WERI-Rb-1 (cell line): ENCODE results near the gene EFCAB11.

ENCODE experiments used
- DNase-seq: peaks from one replicate; pipeline ENCODE4 v3.0.0-alpha.2; 2020
- H3K27ac ChIP-seq: fragments of 250-450 bp; sonication (Bioruptor Pico); 2 replicates; pipeline ENCODE4 v1.5.1; 2020; ENCODE audit warnings: mild to moderate bottlenecking, moderate library complexity
- H3K27me3 ChIP-seq: fragments of 250-450 bp; sonication (Bioruptor Pico); 2 replicates; pipeline ENCODE4 v1.5.1; 2021; ENCODE audit warnings: mild to moderate bottlenecking, low read depth, moderate library complexity; ENCODE audit not compliant: insufficient read depth, severe bottlenecking
- H3K36me3 ChIP-seq: fragments of 250-450 bp; sonication (Bioruptor Pico); 2 replicates; pipeline ENCODE4 v1.5.1; 2020; ENCODE audit warnings: mild to moderate bottlenecking, moderate library complexity
- H3K4me3 ChIP-seq: 2 replicates; pipeline ENCODE4 v1.5.1; 2011; ENCODE audit warnings: low read depth, mild to moderate bottlenecking, control low read depth, low read length
- H3K9me3 ChIP-seq: fragments of 250-450 bp; sonication (Bioruptor Pico); 2 replicates; pipeline ENCODE4 v1.5.1; 2021; ENCODE audit warnings: mild to moderate bottlenecking, moderate library complexity; ENCODE audit not compliant: severe bottlenecking
- TF ChIP-seq, protein P1 (sequence below): IDR thresholded peaks from 2 replicates; pipeline ENCODE4 v1.5.1; 2011; ENCODE audit warnings: low read depth, mild to moderate bottlenecking, control low read depth, inconsistent platforms, low read length

EFCAB11 gene

DNA sequence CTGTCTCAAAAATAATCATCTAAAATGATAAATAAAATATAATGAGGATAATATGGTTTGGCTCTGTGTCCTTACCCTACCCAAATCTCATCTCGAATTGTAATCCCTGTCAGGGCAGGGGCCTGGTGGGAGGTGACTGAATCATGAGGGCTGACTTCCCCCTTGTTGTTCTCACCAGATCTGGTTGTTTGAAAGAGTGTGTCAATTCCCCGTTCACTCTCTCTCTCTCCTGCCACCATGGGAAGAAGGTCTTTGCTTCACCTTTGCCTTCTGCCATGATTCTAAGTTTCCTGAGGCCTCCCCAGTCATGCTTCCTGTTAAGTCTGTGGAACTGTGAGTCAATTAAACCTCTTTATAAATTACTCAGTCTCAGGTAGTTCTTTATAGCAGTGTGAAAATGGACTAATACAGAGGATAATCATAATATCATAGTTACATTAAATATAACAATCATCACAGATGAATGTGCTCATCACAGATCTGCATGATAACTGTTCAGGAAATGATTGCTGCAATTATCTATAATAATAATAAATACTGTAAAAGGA lies 12.6 kb downstream of the EFCAB11 start:
- no peaks in the 10 kb centered on the region for H3K9me3 ChIP-seq
- no peak overlapping the region for H3K4me3 ChIP-seq
- H3K27me3 ChIP-seq: no peaks in the 10 kb centered on the region

DNA sequence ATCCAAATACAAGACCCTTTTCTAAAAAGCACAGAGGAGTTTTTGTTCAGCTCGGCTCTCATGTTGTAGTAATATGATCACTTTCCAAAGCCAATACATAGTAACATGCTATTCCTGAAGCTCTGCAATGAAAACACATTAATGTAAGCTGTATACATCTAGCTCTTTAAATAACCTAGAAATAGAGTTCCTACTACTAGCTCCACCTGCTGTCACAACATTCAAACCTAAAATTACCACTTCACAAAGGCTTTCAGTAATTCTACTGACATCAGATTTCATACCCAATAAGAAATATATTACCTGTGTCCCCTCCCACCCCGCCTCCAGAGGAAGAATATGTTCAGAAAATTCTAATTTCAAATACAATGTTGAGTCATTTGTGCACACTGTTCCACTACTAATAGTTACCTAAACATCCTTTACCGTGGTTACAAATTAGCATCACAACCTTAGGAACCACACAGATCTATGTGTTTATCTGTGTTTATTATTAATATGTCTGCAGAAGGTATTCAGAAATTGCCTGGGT lies 17.8 kb downstream of the EFCAB11 start:
- DNase-seq: no peak
- Histone ChIP-seq H3K9me3 (no peaks in the 10 kb centered on the region), H3K27me3 (no peaks in the 10 kb centered on the region), H3K4me3 (no peak overlapping the region), H3K27ac (no peak overlapping the region), H3K36me3 (no peaks in the 10 kb centered on the region)
- TF ChIP-seq, protein P1, sequence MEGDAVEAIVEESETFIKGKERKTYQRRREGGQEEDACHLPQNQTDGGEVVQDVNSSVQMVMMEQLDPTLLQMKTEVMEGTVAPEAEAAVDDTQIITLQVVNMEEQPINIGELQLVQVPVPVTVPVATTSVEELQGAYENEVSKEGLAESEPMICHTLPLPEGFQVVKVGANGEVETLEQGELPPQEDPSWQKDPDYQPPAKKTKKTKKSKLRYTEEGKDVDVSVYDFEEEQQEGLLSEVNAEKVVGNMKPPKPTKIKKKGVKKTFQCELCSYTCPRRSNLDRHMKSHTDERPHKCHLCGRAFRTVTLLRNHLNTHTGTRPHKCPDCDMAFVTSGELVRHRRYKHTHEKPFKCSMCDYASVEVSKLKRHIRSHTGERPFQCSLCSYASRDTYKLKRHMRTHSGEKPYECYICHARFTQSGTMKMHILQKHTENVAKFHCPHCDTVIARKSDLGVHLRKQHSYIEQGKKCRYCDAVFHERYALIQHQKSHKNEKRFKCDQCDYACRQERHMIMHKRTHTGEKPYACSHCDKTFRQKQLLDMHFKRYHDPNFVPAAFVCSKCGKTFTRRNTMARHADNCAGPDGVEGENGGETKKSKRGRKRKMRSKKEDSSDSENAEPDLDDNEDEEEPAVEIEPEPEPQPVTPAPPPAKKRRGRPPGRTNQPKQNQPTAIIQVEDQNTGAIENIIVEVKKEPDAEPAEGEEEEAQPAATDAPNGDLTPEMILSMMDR: no peak

More for the DNA sequence above, 12.6 kb downstream of the EFCAB11 start:
- TF ChIP-seq, protein P1: no peak
- Histone ChIP-seq H3K27ac (no peak overlapping the region), H3K36me3 (no peaks in the 10 kb centered on the region; the same call in 1 of the 2 replicates)
- DNase-seq: no peak

DNA sequence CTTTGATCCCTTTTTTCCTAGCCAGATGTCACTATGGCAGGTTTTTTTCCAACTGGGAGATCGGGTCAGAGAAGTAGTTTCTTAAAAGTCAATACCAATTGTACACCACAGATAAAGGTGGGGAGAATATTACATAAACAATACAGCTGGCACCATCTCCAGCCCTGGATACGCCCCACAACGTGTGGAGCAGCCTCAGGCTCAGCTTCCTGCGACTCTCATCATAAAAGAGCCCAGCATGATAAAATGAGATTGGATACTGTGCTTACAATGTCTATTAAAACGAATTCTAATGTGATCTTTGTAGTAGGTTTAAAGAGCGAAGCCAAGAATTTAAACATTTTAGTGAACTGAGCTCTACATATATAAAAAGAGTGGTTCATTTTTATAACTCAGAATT lies 21.5 kb downstream of the EFCAB11 start:
- H3K36me3 ChIP-seq: no peaks in the 10 kb centered on the region
- no peak overlapping the region for H3K4me3 ChIP-seq
- no peak for DNase-seq
- H3K27me3 ChIP-seq: no peaks in the 10 kb centered on the region
- TF ChIP-seq, protein P1: no peak
- no peaks in the 10 kb centered on the region for H3K9me3 ChIP-seq
- H3K27ac ChIP-seq: no peak overlapping the region

DNA sequence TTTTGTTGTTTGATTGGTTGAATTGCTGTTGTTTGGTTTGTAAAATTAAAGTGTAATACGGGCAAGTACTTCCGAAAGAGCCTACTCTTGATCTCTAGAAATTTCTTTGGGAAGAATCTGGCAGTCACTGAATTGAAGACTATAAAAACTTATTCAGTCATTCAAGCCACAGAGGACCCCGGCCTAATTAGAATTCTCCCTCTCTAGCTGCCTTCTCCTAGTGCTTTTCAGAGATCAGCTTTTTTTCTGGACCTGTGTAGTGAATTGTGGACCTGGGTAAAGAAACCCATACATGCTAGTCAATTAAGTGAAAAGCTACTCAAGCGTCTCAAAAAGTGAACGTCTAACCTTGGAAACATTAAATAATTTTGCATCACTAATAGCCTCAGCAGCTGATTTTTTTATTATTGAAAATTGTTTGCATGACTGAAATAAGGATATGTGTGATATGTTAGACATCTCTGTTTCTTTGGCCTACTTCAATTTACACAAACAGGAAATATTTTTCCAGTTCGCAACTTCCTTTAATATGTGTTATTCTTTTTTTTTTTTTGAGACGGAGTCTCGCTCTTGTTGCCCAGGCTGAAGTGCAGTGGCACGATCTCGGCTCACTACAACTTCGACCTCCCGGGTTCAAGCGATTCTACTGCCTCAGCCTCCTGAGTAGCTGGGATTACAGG lies 27.2 kb downstream of the EFCAB11 start:
- TF ChIP-seq, protein P1: no peak
- Histone ChIP-seq H3K27ac (no peak overlapping the region), H3K27me3 (no peaks in the 10 kb centered on the region), H3K36me3 (0 out of 2 replicates have a peak, but pooled peaks cover 2% of the 10 kb centered on the region), H3K4me3 (no peak overlapping the region), H3K9me3 (no peaks in the 10 kb centered on the region)
- DNase-seq: no peak

DNA sequence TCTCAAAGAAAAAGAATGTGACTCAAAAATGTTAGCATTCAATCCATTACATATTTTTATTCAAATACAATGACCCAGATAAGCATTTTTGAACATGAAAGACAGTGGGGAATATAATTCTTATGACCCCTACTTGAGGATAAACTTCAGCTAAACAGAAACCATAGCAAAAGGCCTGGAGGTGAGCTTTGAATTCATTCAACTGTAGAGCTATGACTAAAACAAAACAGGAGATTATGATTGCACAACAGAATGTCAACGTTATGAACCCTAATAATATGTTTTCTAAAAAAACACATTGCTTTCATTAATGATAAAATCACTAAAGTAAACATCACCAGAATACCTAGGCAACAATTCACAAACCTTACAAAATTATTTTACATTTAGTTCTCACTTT lies 27.8 kb downstream of the EFCAB11 start:
- Histone ChIP-seq H3K27ac (no peak overlapping the region), H3K36me3 (0 out of 2 replicates have a peak, but pooled peaks cover 2% of the 10 kb centered on the region), H3K4me3 (no peak overlapping the region), H3K9me3 (no peaks in the 10 kb centered on the region), H3K27me3 (no peaks in the 10 kb centered on the region)
- TF ChIP-seq, protein P1: no peak
- no peak for DNase-seq
